ENCODE data around the gene LONP2. TPM values are rescaled to one million over a fixed set of nuclear protein-coding genes. Genes with fewer than 3 reads are reported as not detected.

Gene LONP2
- total and polyA plus RNA-seq, 9 of the 15 experiments (the other 6 are each of a cell fraction or from before 2014, with no cell fraction given): 8.1 to 41.2 (median 25.6) TPM

GRCh38 chr16:48284772-48285409, 40.8 kb downstream of the LONP2 start:
- in situ Hi-C loops (cut with MboI) (no loop called here), intact Hi-C loops (cut with micrococcal nuclease) (no loop called here)
- H2AFZ ChIP-seq (ENCODE audit: low read depth, low read length): no peak overlapping the region
- ATAC-seq: no peak
- peaks cover 1% of the 10 kb centered on the region for H3K9me3 ChIP-seq (replicated peaks; ENCODE audit: control insufficient read depth, insufficient read depth, low read depth, low read length)
- H3K9ac ChIP-seq (ENCODE audit: insufficient read depth in 1 of 2, low read depth in 2 of 2, low read length in 2 of 2): no peak overlapping the region
- H3K36me3 ChIP-seq (ENCODE audit: control insufficient read depth, insufficient read depth, low read length): peaks cover 60% of the 10 kb centered on the region
- no TSS peak for BruUV-seq (replicated peaks)
- H3K27ac ChIP-seq (ENCODE audit: extremely low read depth, low read depth, low read length): no peak overlapping the region
- no peak for DNase-seq (ENCODE audit: extremely low read depth in 1 of 4, low spot score in 3 of 4)
- no peaks in the 10 kb centered on the region for H4K20me1 ChIP-seq (replicated peaks; ENCODE audit: control insufficient read depth, insufficient read depth, low read length)
- CTCF ChIA-PET (ENCODE audit: low intra/inter-chr PET ratio): no interaction called here
- no peaks in the 10 kb centered on the region for H3K4me1 ChIP-seq (replicated peaks in 1 of 2; ENCODE audit: control insufficient read depth in 2 of 2, insufficient read depth in 2 of 2, low read length in 2 of 2)
- no peaks in the 10 kb centered on the region for H3K27me3 ChIP-seq (ENCODE audit: control insufficient read depth in 2 of 2, insufficient read depth in 2 of 2, low read length in 2 of 2)
- POLR2A ChIA-PET: interaction anchor here (0.7 kb wide), 1 partner anchor 13 kb away, joined by 4 read pairs; no protein-coding TSS in a partner anchor
- no peak overlapping the region for H3K4me3 ChIP-seq
- no peak for FAIRE-seq
- H3K79me2 ChIP-seq (ENCODE audit: control insufficient read depth, insufficient read depth, low read length): peaks cover 6% of the 10 kb centered on the region; the same call in 1 of the 3 replicates
- WGBS (ENCODE audit: insufficient coverage, low coverage, missing lambda C conversion rate): 95% methylated on average over 4 of the region's 4 CpGs
- H3K9me1 ChIP-seq (ENCODE audit: control insufficient read depth, insufficient read depth, low read length): no peaks in the 10 kb centered on the region
- H3K4me2 ChIP-seq (ENCODE audit: insufficient read depth, low read length): no peak overlapping the region
- TF ChIP-seq ZNF717 (CRISPR knock-in tag; IDR thresholded peaks at IDR 0.05) (no peak), ZNF232 (CRISPR knock-in tag; IDR thresholded peaks at IDR 0.05) (no peak), NR4A1 (CRISPR knock-in tag; IDR thresholded peaks at IDR 0.05) (no peak), NR4A1 (tag; IDR thresholded peaks at IDR 0.05) (no peak), SMARCE1 (IDR thresholded peaks at IDR 0.05) (no peak), ZNF121 (CRISPR knock-in tag; conservative IDR thresholded peaks at IDR 0.05) (no peak), TAL1 (IDR thresholded peaks at IDR 0.05) (no peak), SMARCB1 (IDR thresholded peaks at IDR 0.05; ENCODE audit: insufficient read length, low read depth) (no peak), ZSCAN32 (CRISPR knock-in tag; IDR thresholded peaks at IDR 0.05) (no peak), ZNF140 (CRISPR knock-in tag; IDR thresholded peaks at IDR 0.05) (no peak), ELK3 (CRISPR knock-in tag; IDR thresholded peaks at IDR 0.05) (no peak), MTA2 (IDR thresholded peaks at IDR 0.05; ENCODE audit: low read depth) (no peak), ZBTB43 (CRISPR knock-in tag; IDR thresholded peaks at IDR 0.05) (no peak), JUN (IDR thresholded peaks at IDR 0.05; ENCODE audit: borderline replicate concordance, low read depth, low read length) (no peak), JUN (CRISPR knock-in tag; IDR thresholded peaks at IDR 0.05; ENCODE audit: borderline replicate concordance) (no peak), ZBTB12 (CRISPR knock-in tag; IDR thresholded peaks at IDR 0.05) (no peak), NFE2L1 (tag; IDR thresholded peaks at IDR 0.05; ENCODE audit: borderline replicate concordance, low read depth) (no peak), E2F8 (IDR thresholded peaks at IDR 0.05; ENCODE audit: low read depth, partially characterized antibody) (no peak), HDAC2 (IDR thresholded peaks at IDR 0.05) (no peak)
